KMS-11 (cell line): ENCODE measurements around the gene APOM.

Experiments used
- H2AFZ ChIP-seq: fragments of 200-600 bp; sonication (generic); 2 replicates; pipeline ENCODE4 v1.6.1; 2016; ENCODE audit warnings: antibody characterized with exemption, mixed run types, low read depth
- H3K27ac ChIP-seq: fragments of 200-600 bp; sonication (generic); 2 replicates; pipeline ENCODE4 v1.6.1; 2016; ENCODE audit warnings: mild to moderate bottlenecking, mixed run types
- H3K27me3 ChIP-seq: fragments of 200-600 bp; sonication (generic); 2 replicates; pipeline ENCODE4 v1.6.1; 2017; ENCODE audit warnings: mild to moderate bottlenecking, low read depth, mixed run types, moderate library complexity; ENCODE audit not compliant: insufficient read depth
- H3K36me3 ChIP-seq: fragments of 200-600 bp; sonication (generic); 2 replicates; pipeline ENCODE4 v1.6.1; 2017; ENCODE audit warnings: mild to moderate bottlenecking, mixed run types; ENCODE audit not compliant: insufficient read depth
- H3K4me1 ChIP-seq: fragments of 200-600 bp; sonication (generic); 2 replicates; pipeline ENCODE4 v1.6.1; 2016; ENCODE audit warnings: mild to moderate bottlenecking, low read depth, mixed run types; ENCODE audit not compliant: poor library complexity, severe bottlenecking
- H3K4me2 ChIP-seq: fragments of 200-600 bp; sonication (generic); 2 replicates; pipeline ENCODE4 v1.7.0; 2016; ENCODE audit warnings: mild to moderate bottlenecking, mixed run types
- H3K4me3 ChIP-seq: fragments of 200-600 bp; sonication (generic); IDR thresholded peaks from 2 replicates; pipeline ENCODE4 v1.6.1; 2017; ENCODE audit warnings: low read depth, low read length, mixed read lengths; ENCODE audit not compliant: insufficient read depth
- H3K79me2 ChIP-seq: fragments of 200-600 bp; sonication (generic); 2 replicates; pipeline ENCODE4 v1.6.1; 2016; ENCODE audit warnings: low read depth, mixed run types; ENCODE audit not compliant: insufficient read depth
- H3K9ac ChIP-seq: fragments of 200-600 bp; sonication (generic); 2 replicates; pipeline ENCODE4 v1.6.1; 2016; ENCODE audit warnings: mild to moderate bottlenecking, mixed run types
- H4K20me1 ChIP-seq: fragments of 200-600 bp; sonication (generic); 2 replicates; pipeline ENCODE4 v1.6.1; 2016; ENCODE audit warnings: mild to moderate bottlenecking, mixed run types; ENCODE audit not compliant: insufficient read depth
- CTCF ChIP-seq: fragments of 200-600 bp; sonication (generic); conservative IDR thresholded peaks from 2 replicates; pipeline ENCODE4 v1.6.1; 2017; ENCODE audit warnings: low read depth, mild to moderate bottlenecking, antibody characterized with exemption, low read length, moderate library complexity, mixed read lengths

Gene APOM

DNA sequence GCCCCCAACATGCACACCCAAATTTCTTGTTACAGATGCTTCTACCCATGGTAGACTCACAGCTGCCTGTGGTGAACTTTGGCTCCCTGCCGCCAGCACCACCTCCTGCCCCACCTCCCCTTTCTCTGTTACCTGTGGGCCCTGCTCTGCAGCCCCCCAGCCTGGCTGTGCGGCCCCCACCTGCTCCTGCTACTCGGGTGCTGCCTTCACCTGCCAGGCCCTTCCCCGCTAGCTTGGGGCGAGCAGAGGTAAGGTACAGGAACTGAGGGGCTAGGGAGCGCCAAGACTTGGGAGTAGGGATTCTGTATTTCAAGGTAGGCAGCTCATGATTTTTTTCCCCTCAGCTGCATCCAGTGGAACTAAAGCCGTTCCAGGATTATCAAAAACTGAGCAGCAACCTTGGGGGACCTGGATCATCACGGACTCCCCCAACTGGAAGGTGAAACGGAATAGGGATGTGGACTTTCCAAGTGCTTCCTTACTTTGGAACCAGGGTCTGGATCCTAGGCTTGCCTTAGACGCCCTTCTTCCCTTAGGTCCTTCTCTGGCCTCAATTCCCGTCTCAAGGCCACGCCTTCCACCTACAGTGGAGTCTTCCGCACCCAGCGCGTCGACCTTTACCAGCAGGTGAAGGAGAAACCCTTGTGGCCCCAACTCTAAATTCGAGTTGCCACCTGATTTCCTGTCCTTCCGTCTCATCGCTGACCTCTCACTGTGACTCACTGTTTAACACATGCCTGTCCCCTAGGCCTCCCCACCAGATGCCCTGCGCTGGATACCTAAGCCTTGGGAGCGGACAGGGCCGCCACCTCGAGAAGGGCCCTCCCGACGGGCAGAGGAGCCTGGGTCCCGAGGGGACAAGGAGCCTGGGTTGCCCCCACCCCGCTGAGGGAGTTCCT lies 18.7 kb upstream of the APOM start:
- Histone ChIP-seq H3K9ac (no peak overlapping the region), H4K20me1 (no peaks in the 10 kb centered on the region), H3K27ac (no peak overlapping the region), H3K27me3 (no peaks in the 10 kb centered on the region), H2AFZ (no peak overlapping the region), H3K36me3 (peaks cover 6% of the 10 kb centered on the region; the same call in 1 of the 2 replicates), H3K79me2 (no peaks in the 10 kb centered on the region), H3K4me3 (no peak overlapping the region), H3K4me2 (no peak overlapping the region), H3K4me1 (no peaks in the 10 kb centered on the region)
- no peak for TF ChIP-seq CTCF

GRCh38 chr6:31639043-31639442 lies 16.7 kb upstream of the APOM start:
- H3K9ac ChIP-seq = no peak overlapping the region

GRCh38 chr6:31639449-31639861 lies 16.2 kb upstream of the APOM start:
- Histone ChIP-seq H4K20me1 (no peaks in the 10 kb centered on the region), H3K27ac (no peak overlapping the region), H3K4me1 (no peaks in the 10 kb centered on the region), H3K36me3 (peaks cover 1% of the 10 kb centered on the region; the same call in 1 of the 2 replicates), H3K9ac (no peak overlapping the region), H3K79me2 (no peaks in the 10 kb centered on the region), H2AFZ (no peak overlapping the region), H3K27me3 (no peaks in the 10 kb centered on the region), H3K4me2 (no peak overlapping the region), H3K4me3 (no peak overlapping the region)
- TF ChIP-seq CTCF = no peak

More at GRCh38 chr6:31639043-31639442, 16.7 kb upstream of the APOM start:
- Histone ChIP-seq H3K4me3 (no peak overlapping the region), H3K36me3 (peaks cover 5% of the 10 kb centered on the region; the same call in 1 of the 2 replicates), H3K27me3 (no peaks in the 10 kb centered on the region), H3K4me2 (no peak overlapping the region), H3K4me1 (no peaks in the 10 kb centered on the region), H4K20me1 (no peaks in the 10 kb centered on the region), H3K27ac (no peak overlapping the region), H3K79me2 (no peaks in the 10 kb centered on the region), H2AFZ (no peak overlapping the region)
- TF ChIP-seq CTCF = no peak

- Histone ChIP-seq H3K36me3 (no peaks in the 10 kb centered on the region), H3K4me2 (no peak overlapping the region), H4K20me1 (no peaks in the 10 kb centered on the region), H3K4me3 (no peak overlapping the region), H3K27ac (no peak overlapping the region), H3K4me1 (peaks cover under 1% of the 10 kb centered on the region), H3K9ac (no peak overlapping the region), H3K27me3 (no peaks in the 10 kb centered on the region), H3K79me2 (no peaks in the 10 kb centered on the region), H2AFZ (no peak overlapping the region)
- TF ChIP-seq CTCF = no peak
These were observed 15.1 kb upstream of the APOM start for GRCh38 chr6:31640612-31641011.
